Epithelial cell of proximal tubule (primary cell): ENCODE results near the gene BROX. TPM values are rescaled to one million over a fixed set of nuclear protein-coding genes. Genes with fewer than 3 reads are reported as not detected.

Experiments
- DNase-seq: peaks from one replicate; pipeline ENCODE4 v3.0.0-alpha.2; 2011; ENCODE audit warnings: low read depth
- H3K4me3 ChIP-seq: 2 replicates; pipeline ENCODE4 v1.5.1; 2011; ENCODE audit warnings: low read depth, mild to moderate bottlenecking, low read length
- total RNA-seq: library from RNA; depleted of rRNA; stranded (reverse); fragments of >200 nt; gene quantifications from 2 replicates; pipeline ENCODE4 v1.2.3, GENCODE V29; 2015
- TF ChIP-seq, protein P1 (sequence below): conservative IDR thresholded peaks from 2 replicates; pipeline ENCODE4 v1.5.1; 2012; ENCODE audit warnings: low read depth, mild to moderate bottlenecking, low read length

BROX gene
- total RNA-seq, 1 donor from 2014 or later: 41.5 TPM

DNA sequence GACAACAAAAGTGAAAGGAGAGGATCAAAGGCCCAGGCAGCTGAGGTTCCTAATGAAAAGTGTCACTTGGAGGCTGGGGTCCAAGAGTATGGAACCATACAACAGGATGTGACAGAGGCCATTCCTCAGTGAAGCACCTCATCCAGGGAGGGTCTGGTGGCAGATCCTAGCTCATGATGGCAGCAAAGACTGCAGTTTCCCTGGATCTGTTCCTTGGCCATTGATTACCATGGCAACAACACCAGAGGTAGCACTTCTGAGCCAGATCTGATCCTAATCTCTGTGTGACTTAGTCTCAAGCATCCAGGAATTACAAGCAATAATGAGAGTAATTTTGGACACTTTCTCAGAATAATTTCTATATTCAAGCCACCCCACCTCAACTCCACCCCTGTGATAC is 37.6 kb downstream of the BROX start:
- no peak for DNase-seq
- TF ChIP-seq, protein P1, sequence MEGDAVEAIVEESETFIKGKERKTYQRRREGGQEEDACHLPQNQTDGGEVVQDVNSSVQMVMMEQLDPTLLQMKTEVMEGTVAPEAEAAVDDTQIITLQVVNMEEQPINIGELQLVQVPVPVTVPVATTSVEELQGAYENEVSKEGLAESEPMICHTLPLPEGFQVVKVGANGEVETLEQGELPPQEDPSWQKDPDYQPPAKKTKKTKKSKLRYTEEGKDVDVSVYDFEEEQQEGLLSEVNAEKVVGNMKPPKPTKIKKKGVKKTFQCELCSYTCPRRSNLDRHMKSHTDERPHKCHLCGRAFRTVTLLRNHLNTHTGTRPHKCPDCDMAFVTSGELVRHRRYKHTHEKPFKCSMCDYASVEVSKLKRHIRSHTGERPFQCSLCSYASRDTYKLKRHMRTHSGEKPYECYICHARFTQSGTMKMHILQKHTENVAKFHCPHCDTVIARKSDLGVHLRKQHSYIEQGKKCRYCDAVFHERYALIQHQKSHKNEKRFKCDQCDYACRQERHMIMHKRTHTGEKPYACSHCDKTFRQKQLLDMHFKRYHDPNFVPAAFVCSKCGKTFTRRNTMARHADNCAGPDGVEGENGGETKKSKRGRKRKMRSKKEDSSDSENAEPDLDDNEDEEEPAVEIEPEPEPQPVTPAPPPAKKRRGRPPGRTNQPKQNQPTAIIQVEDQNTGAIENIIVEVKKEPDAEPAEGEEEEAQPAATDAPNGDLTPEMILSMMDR: peak; percentile 15
- no peak overlapping the region for H3K4me3 ChIP-seq

DNA sequence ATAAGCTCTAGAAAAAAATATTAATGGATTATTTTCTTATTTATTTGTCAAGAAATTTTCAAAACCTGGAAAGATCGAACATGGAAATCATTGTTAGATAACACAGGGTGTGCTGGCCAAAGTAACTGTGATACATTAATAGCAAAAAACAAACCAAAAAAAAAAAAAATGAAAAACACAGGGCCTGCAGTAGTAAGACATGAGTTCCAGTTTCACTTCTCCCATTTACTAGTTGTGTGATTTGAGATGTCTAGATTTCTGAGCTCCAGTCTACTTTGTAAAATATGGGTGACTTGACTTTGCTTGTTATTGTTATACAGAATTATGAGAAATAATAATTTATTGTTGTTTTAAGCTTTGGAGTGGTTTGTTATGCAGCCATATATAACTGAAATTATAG is 38.3 kb downstream of the BROX start:
- no peak for DNase-seq
- TF ChIP-seq, protein P1: no peak
- H3K4me3 ChIP-seq: no peak overlapping the region

DNA sequence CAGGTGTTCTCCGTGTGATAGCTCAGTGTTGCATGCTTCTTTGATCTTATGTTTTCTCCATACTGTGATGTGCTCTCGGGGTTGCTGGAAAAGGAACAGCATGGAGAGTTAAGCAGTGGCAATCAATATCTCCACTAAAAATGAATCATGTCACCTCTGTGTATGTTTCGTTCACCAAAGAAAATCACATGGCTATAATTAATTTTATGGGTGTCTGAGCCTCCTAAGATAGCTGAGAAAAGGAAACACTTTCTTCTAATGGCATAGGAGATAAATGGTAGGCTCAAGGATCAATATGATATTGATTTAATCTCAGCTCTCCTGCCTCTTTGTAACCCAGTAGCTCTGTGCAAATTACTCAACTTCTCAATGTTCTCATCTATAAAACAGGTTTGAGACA is 38.9 kb downstream of the BROX start:
- TF ChIP-seq, protein P1: no peak
- no peak overlapping the region for H3K4me3 ChIP-seq
- DNase-seq: no peak

DNA sequence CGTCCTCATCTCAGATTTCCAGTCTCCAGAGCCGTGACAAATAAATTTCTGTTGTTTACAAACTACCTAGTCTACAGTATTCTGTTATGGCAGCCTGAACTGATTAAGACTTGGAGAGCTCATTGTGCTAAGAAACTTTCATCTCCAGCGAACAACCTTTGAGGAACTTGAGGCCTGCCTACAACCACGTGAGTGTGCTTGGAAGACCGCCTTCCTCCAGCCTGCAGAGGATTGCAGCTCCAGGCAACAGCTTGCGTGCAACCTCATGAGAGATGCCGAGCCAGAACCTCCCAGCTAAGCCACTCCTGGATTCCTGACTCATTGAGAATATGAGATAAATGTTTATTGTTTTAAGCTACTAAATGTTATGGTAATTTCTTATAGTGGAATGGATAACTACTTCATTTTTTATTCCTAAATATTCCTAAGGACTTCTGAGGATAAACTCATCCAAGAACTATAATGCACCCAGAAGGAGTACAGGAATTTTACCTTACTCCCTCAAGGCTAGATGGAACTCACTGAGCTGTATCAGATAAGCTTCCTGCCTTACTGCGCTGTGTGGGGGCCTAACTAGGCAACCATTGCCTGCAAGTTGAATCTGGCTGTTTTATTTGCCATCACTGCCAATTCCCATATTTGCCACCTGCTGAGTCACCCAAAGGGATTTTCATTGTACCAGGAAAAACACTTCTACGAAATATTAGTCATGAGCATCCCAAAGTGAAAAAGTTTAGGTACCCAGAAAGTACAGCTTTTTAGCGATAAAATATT is 42.2 kb downstream of the BROX start:
- TF ChIP-seq, protein P1: no peak
- H3K4me3 ChIP-seq: no peak overlapping the region
- peak; percentile 36 for DNase-seq

DNA sequence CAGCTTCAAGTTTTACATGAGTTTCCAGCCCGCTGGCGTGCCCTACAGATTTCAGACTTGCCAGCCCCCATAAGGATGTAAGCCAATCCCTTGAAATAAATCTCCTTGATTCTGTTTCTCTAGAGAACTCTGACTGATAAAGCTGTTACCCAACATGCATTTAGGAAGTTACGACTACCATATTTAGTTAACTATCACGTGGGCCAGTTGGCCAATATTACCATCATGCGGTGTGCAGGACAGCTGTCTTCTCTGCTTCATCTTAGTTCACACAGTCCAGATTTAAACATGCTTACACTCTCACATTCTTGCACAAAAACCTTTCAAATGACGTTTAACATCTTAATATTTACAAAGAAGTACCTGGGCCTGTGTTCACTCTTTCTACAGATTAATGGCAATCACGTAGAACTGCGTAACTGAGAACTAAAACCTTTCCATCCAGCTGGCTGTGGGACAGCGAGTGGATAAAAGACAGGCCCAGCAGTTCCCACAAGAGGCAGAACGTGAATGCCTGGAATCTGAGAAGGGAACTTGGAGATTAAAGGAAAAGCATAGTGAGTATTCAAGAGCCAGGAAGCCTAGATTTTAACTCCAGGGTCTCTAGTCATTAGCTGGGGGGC is 45.4 kb downstream of the BROX start:
- no peak overlapping the region for H3K4me3 ChIP-seq
- DNase-seq: no peak
- TF ChIP-seq, protein P1: no peak

DNA sequence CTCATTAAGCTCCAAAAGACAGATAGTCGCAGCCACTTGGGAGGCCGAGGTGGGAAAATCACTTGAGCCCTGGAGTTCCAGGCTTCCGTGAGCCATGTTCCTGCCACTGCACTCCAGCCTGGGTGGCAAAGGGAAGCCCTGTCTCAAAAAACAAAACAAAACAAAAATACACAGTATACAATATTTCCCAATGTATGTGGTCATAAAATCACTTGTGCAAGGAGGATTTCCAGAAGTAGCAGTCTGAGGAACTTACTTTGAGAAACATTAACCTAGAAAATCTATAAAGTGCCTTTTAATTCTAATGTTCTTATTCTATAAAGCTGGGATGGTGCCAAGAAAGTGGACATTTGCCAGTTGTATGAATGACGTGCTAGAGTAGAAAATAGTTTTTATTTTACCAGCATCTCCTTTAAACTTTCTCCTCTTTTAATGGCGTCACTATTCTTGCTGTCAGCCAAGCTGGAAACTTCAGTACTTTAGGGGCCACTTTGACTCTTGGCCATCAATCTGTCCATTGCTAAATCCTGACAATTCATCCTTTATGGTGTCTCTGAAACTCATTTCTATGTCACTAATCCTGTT is 47.2 kb downstream of the BROX start:
- no peak for DNase-seq
- TF ChIP-seq, protein P1: no peak
- H3K4me3 ChIP-seq: no peak overlapping the region
